ENCODE data around the gene NLGN4X. TPM values are rescaled to one million over a fixed set of nuclear protein-coding genes. Genes with fewer than 3 reads are reported as not detected.

The NLGN4X gene
- total RNA-seq, 1 donor, result not detected

- DNase-seq (ENCODE audit: low read depth), result no peak
- H3K4me3 ChIP-seq (ENCODE audit: low read depth, low read length), result no peak overlapping the region
- no peak for TF ChIP-seq CTCF (IDR thresholded peaks at IDR 0.05; ENCODE audit: insufficient read depth, low read length)
Measured at GRCh38 chrX:6203462-6204215, 25.0 kb downstream of the NLGN4X start.

GRCh38 chrX:6199486-6199885, 29.2 kb downstream of the NLGN4X start:
- no peak for TF ChIP-seq CTCF (IDR thresholded peaks at IDR 0.05; ENCODE audit: insufficient read depth, low read length)
- no peak overlapping the region for H3K4me3 ChIP-seq (ENCODE audit: low read depth, low read length)
- no peak for DNase-seq (ENCODE audit: low read depth)

- no peak for DNase-seq (ENCODE audit: low read depth)
- TF ChIP-seq CTCF (IDR thresholded peaks at IDR 0.05; ENCODE audit: insufficient read depth, low read length), result no peak
- H3K4me3 ChIP-seq (ENCODE audit: low read depth, low read length), result no peak overlapping the region
Measured at GRCh38 chrX:6187256-6187655, 41.4 kb downstream of the NLGN4X start.

GRCh38 chrX:6184900-6185515, 43.7 kb downstream of the NLGN4X start:
- DNase-seq (ENCODE audit: low read depth), result no peak
- no peak for TF ChIP-seq CTCF (IDR thresholded peaks at IDR 0.05; ENCODE audit: insufficient read depth, low read length)
- H3K4me3 ChIP-seq (ENCODE audit: low read depth, low read length), result no peak overlapping the region

GRCh38 chrX:6175914-6176313, 52.8 kb downstream of the NLGN4X start:
- no peak for TF ChIP-seq CTCF (IDR thresholded peaks at IDR 0.05; ENCODE audit: insufficient read depth, low read length)
- no peak overlapping the region for H3K4me3 ChIP-seq (ENCODE audit: low read depth, low read length)
- no peak for DNase-seq (ENCODE audit: low read depth)

GRCh38 chrX:6170424-6170823, 58.2 kb downstream of the NLGN4X start:
- DNase-seq (ENCODE audit: low read depth), result no peak
- H3K4me3 ChIP-seq (ENCODE audit: low read depth, low read length), result no peak overlapping the region
- no peak for TF ChIP-seq CTCF (IDR thresholded peaks at IDR 0.05; ENCODE audit: insufficient read depth, low read length)
